Fibroblast of villous mesenchyme (primary cell): Measurements from ENCODE around the gene ERF. TPM values are rescaled to one million over a fixed set of nuclear protein-coding genes. Genes with fewer than 3 reads are reported as not detected.
"Not testable (repeated sequence)": the region's sequence is repeated elsewhere in the genome, so short reads cannot be mapped to it uniquely, and the experiment has no call there.

Source experiments
- DNase-seq: peaks from one replicate; pipeline ENCODE4 v3.0.0-alpha.2; 2010; ENCODE audit warnings: low read depth
- H3K4me3 ChIP-seq: 2 replicates; pipeline ENCODE4 v1.5.1; 2011; ENCODE audit warnings: low read depth, mild to moderate bottlenecking, low read length
- CTCF ChIP-seq: IDR thresholded peaks from 2 replicates; pipeline ENCODE4 v1.5.1; 2012; ENCODE audit warnings: low read depth, mild to moderate bottlenecking, low read length; ENCODE audit not compliant: insufficient read depth
- total RNA-seq: library from RNA; depleted of rRNA; stranded (reverse); fragments of >200 nt; gene quantifications from 2 replicates; pipeline ENCODE4 v1.2.3, GENCODE V29; 2012

The ERF gene
- total RNA-seq, 1 donor, result 27.6 TPM

GRCh38 chr19:42267644-42268141, 12.8 kb upstream of the ERF start:
- TF ChIP-seq CTCF, result no peak
- DNase-seq, result peak; percentile 39

GRCh38 chr19:42266928-42267603, 12.1 kb upstream of the ERF start:
- DNase-seq, H3K4me3 ChIP-seq: not testable (repeated sequence)

More at GRCh38 chr19:42267644-42268141, 12.8 kb upstream of the ERF start:
- H3K4me3 ChIP-seq, result peak overlapping the region; percentile 76

- not testable (repeated sequence) for DNase-seq, H3K4me3 ChIP-seq
Observed at GRCh38 chr19:42266105-42266504, 11.2 kb upstream of the ERF start.

- no peak for TF ChIP-seq CTCF
- H3K4me3 ChIP-seq, result no peak overlapping the region
- no peak for DNase-seq
Observed at GRCh38 chr19:42261763-42262162, 6.8 kb upstream of the ERF start.

GRCh38 chr19:42257842-42258241, 2.9 kb upstream of the ERF start:
- DNase-seq, result not testable (repeated sequence)

GRCh38 chr19:42255766-42256745, 1.1 kb upstream of the ERF start:
- TF ChIP-seq CTCF, result no peak
- peak; percentile 68 for DNase-seq
- peak overlapping the region; percentile 66 for H3K4me3 ChIP-seq

More at GRCh38 chr19:42257842-42258241, 2.9 kb upstream of the ERF start:
- H3K4me3 ChIP-seq, result not testable (repeated sequence)

- TF ChIP-seq CTCF, result no peak
- H3K4me3 ChIP-seq, result peak overlapping the region; percentile 90
- DNase-seq, result peak; percentile 63
Observed at GRCh38 chr19:42254089-42254849, 659 bp downstream of the ERF start.
